Placental pericyte (primary cell): ENCODE data around the gene EFCAB11. TPM values are rescaled to one million over a fixed set of nuclear protein-coding genes. Genes with fewer than 3 reads are reported as not detected.

Source experiments
- total RNA-seq: library from RNA; depleted of rRNA; stranded (reverse); fragments of >200 nt; gene quantifications from 2 replicates; pipeline ENCODE4 v1.2.3, GENCODE V29; 2012

EFCAB11 gene, protein sequence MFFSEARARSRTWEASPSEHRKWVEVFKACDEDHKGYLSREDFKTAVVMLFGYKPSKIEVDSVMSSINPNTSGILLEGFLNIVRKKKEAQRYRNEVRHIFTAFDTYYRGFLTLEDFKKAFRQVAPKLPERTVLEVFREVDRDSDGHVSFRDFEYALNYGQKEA
- 3.1 and 4.6 TPM in 2 replicates for total RNA-seq

DNA sequence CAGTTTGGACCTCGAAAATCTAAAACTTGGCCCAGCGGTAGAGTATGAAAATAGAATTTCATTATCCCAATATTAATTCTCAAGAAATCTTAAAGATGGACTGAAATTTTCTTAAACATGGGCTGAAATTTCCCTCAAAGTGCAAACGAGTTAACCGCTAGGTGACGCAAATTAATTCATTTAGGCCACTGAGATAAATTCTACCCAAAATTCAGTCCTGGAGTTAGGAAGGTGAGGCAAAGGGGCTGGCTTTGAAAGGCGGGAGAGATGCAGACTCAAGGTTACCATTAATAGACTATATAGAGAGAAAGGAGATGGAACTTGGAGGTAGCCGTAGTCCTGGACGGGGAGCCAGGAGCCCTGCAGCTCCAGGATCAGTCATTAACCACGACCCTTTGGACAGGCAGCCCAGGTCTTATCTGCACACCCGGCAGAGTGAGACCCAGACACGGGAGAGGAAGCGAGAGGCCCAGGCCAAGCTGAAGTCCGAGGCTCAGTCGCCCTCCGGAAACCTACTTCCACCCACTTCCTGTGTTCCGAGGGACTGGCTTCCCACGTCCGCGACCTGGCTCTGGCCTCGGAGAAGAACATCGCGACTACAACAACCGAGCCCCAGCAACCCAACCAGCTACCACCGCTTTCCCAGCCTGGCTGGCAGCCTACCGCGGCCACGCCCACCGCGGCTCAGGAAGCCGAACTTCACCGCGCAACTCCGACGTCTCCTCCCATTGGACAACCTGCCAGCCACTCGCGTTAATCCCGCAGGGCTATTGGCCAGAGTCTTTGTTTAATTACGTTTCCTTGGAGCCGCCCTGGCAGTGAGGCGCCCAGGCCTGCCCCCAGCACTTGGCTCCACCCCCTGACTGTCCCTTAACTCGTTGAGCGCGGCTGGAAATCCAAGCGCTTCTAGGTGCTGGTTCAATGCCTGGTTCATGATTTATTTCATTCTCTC lies at the start of gene EFCAB11:
TSS of gene EFCAB11 (minus strand) at position 661 of the 952 bp plus-strand sequence. CDS start at position 591, 70 bp downstream.

DNA sequence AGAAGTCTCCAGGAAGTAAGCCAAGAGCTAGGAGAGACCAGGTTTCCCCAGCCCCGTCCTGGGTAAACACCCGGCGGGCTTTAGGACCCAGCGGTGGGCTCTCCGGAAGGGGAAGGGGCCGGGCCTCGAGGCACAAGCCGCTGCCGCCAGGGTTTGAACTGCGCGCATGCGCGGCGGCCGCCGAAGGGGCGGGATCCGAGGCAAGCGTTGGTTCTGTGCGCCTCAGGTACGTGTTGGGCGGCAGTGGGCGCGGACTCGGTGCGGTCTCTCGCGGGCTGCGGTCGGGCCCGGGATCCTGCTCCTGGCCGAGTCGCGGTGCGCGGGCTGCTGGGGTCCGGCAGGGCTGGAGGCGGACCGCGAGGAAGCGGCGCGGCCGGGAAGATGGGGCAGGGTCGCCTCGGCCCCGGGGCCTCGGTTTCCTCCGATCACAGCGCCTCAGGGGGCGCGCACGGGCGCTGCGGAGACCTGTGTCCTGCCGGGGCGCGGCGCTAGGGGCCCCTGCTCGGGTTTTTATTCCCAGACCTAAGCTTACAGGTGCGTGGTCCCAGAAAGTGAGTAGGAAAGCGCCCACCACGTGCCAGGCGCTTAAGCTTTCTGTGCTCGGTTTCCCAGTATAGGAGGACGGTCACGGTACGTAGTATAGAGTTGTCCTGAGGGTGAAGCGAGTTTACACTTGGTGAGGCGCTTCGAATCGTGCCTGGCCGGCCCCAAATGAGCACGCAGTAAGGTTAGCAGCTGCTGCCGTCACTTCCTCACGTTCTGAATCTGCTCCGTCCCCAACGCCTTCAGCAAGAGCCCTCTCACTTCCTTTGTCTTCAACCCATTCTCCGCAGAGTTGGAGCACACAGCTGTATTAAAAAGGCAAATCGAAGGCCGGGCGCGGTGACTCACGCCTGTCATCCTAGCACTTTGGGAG lies 1.5 kb upstream of the EFCAB11 start, which contains the start of gene TDP1:
TSS of gene TDP1 (plus strand) at position 183 of the 916 bp plus-strand sequence. CDS start 7,188 bp downstream, outside the sequence.

Other genes with a start within 250 kb of the EFCAB11 start
- 8.1 and 45.7 TPM in 2 replicates for gene TDP1, start 1.2 kb upstream of the EFCAB11 start, total RNA-seq
- gene KCNK13, start 107.3 kb upstream of the EFCAB11 start, total RNA-seq = under 0.01 TPM in 1 of 2 replicates, not detected in the other